Ishikawa (cell line): ENCODE results near the gene PSMD13.

Experiments
- CEBPB ChIP-seq: IDR thresholded peaks from 2 replicates; pipeline ENCODE4 v1.6.1; 2012
- CREB1 ChIP-seq: IDR thresholded peaks from 2 replicates; pipeline ENCODE4 v1.6.1; 2012; ENCODE audit warnings: low read depth
- EGR1 ChIP-seq: IDR thresholded peaks from 2 replicates; pipeline ENCODE4 v1.6.1; 2012
- EP300 ChIP-seq: IDR thresholded peaks from 2 replicates; pipeline ENCODE4 v1.6.1; 2012; ENCODE audit warnings: borderline replicate concordance
- FOXM1 ChIP-seq: IDR thresholded peaks from 2 replicates; pipeline ENCODE4 v1.6.1; 2012; ENCODE audit warnings: low read depth, borderline replicate concordance
- MAX ChIP-seq: IDR thresholded peaks from 2 replicates; pipeline ENCODE4 v1.6.1; 2012
- NFIC ChIP-seq: IDR thresholded peaks from 2 replicates; pipeline ENCODE4 v1.6.1; 2012
- TAF1 ChIP-seq: IDR thresholded peaks from 2 replicates; pipeline ENCODE4 v1.6.1; 2012; ENCODE audit warnings: low read depth, mild to moderate bottlenecking
- TCF12 ChIP-seq: IDR thresholded peaks from 2 replicates; pipeline ENCODE4 v1.6.1; 2012; ENCODE audit warnings: low read depth
- YY1 ChIP-seq: IDR thresholded peaks from 2 replicates; pipeline ENCODE4 v1.6.1; 2012; ENCODE audit warnings: low read depth
- TF ChIP-seq, protein P1 (sequence below): IDR thresholded peaks from 2 replicates; pipeline ENCODE4 v1.6.1; 2012; ENCODE audit warnings: low read depth, mild to moderate bottlenecking

DNA sequence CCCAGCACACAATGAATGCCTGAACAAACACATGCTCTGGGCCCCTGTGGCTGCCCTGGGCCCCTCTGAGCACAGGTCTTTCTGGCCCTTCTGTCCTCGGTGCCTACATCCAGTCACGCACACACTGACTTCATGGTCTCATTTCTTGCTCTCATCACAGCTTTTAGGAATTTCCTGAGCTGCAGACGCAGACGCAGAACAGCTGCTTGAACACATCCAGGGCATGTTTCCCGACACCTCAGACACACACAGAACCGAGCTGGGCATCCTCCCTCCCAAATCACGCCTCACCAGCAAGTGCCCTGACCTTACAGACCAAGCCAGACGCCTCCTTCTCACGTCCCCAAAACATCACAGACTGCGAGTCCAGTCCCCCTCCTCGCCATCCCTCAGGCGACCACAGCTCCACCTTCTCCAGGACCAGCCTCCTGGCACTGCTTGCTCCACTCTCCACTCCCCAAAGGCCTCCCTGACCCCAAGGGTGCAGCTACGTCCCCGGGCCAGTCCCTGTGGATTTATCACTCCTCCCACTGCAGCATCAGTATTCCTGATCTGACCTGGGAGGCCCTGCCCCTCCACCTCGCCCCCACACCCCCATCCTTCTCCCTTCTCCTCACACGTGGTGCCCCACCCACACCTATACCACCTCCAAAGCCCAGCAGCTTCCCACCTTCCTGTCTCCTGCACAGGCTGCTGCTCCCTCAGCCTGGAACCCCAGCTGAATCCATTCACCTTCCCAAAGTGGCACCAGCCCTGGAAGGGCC, 13.6 kb upstream of the PSMD13 start:
- TF ChIP-seq TCF12 (no peak), EGR1 (no peak), EP300 (no peak), TAF1 (no peak), MAX (no peak), NFIC (no peak), YY1 (no peak), CEBPB (no peak), CREB1 (no peak), FOXM1 (no peak)
- TF ChIP-seq, protein P1, sequence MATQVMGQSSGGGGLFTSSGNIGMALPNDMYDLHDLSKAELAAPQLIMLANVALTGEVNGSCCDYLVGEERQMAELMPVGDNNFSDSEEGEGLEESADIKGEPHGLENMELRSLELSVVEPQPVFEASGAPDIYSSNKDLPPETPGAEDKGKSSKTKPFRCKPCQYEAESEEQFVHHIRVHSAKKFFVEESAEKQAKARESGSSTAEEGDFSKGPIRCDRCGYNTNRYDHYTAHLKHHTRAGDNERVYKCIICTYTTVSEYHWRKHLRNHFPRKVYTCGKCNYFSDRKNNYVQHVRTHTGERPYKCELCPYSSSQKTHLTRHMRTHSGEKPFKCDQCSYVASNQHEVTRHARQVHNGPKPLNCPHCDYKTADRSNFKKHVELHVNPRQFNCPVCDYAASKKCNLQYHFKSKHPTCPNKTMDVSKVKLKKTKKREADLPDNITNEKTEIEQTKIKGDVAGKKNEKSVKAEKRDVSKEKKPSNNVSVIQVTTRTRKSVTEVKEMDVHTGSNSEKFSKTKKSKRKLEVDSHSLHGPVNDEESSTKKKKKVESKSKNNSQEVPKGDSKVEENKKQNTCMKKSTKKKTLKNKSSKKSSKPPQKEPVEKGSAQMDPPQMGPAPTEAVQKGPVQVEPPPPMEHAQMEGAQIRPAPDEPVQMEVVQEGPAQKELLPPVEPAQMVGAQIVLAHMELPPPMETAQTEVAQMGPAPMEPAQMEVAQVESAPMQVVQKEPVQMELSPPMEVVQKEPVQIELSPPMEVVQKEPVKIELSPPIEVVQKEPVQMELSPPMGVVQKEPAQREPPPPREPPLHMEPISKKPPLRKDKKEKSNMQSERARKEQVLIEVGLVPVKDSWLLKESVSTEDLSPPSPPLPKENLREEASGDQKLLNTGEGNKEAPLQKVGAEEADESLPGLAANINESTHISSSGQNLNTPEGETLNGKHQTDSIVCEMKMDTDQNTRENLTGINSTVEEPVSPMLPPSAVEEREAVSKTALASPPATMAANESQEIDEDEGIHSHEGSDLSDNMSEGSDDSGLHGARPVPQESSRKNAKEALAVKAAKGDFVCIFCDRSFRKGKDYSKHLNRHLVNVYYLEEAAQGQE, result no peak
